GM12873 (cell line): Measurements from ENCODE around the gene UNC13C.

Source experiments
- TF ChIP-seq, protein P1 (sequence below): IDR thresholded peaks from 2 replicates; pipeline ENCODE4 v1.5.1; 2012; ENCODE audit warnings: low read depth, mild to moderate bottlenecking, moderate library complexity, low read length, control low read depth; ENCODE audit not compliant: insufficient read depth; ENCODE audit errors: missing control alignments

Gene UNC13C

GRCh38 chr15:54312528-54312927 is 334.3 kb downstream of the UNC13C start:
- TF ChIP-seq, protein P1, sequence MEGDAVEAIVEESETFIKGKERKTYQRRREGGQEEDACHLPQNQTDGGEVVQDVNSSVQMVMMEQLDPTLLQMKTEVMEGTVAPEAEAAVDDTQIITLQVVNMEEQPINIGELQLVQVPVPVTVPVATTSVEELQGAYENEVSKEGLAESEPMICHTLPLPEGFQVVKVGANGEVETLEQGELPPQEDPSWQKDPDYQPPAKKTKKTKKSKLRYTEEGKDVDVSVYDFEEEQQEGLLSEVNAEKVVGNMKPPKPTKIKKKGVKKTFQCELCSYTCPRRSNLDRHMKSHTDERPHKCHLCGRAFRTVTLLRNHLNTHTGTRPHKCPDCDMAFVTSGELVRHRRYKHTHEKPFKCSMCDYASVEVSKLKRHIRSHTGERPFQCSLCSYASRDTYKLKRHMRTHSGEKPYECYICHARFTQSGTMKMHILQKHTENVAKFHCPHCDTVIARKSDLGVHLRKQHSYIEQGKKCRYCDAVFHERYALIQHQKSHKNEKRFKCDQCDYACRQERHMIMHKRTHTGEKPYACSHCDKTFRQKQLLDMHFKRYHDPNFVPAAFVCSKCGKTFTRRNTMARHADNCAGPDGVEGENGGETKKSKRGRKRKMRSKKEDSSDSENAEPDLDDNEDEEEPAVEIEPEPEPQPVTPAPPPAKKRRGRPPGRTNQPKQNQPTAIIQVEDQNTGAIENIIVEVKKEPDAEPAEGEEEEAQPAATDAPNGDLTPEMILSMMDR: no peak

- TF ChIP-seq, protein P1: no peak
These were observed 343.2 kb downstream of the UNC13C start for GRCh38 chr15:54321426-54321825.

DNA sequence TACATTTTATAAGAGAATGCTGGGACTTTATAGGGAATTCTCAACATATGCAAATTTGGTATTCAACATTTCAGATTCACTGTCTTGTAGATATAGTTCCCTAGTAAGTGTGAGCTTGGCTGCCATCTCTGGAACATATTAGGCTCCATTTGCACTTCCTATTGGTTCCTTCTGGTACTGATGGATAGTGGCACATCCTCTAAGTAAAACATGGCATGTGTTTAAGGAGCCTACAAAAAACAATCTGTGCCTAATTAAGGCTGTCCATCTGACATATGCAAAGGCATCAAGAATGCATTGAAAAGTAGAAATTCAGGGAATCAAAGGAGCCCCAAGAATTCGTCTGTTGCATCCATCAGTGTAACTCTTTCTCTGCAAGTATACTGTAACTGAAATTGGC is 344.1 kb downstream of the UNC13C start:
- TF ChIP-seq, protein P1: no peak

GRCh38 chr15:54345301-54345700 is 367.1 kb downstream of the UNC13C start:
- TF ChIP-seq, protein P1: no peak

DNA sequence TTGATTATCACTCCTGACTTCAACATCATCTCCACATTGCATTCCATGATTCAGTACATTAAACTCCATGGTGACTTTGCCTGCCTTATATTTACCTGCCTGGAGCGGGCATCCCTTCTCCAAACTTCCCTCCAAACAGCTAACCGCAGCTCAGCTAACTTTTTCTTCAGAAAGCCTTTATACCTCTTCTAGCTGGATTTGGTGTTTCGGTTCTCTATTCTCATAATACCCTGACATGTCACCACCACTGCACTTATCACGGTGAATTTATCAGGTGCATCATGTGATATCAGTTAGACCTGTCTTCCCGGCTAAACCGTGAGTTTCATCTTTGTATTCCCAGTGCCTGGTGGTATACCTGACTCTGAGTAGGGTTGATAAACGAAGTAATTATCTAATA is 367.6 kb downstream of the UNC13C start:
- TF ChIP-seq, protein P1: no peak

- TF ChIP-seq, protein P1: no peak
These were observed 369.0 kb downstream of the UNC13C start for GRCh38 chr15:54347082-54347827.

DNA sequence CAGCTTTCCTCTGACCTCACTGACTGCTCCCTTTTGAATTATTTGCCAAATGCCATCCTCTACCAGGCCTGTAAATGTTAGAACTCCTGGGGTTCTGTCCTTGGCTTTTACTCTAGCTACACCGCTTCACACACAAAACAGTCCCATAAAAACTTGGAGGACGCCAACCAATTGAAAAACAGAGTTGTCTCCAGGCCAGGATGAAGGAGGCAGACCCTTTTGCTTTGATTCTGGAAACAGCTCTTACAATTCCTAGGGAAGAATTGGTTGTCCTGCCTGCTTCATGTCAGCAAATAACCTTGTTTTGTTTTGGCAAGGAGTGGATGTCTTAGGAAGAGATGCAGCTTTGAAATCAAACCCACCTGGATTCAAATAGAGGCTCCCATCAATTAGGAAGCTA is 375.5 kb downstream of the UNC13C start:
- TF ChIP-seq, protein P1: no peak
